ENCODE measurements around the gene RPL27A.
A peak's percentile ranks its signal among the peaks of the same experiment; 100 is the strongest.

The RPL27A gene

DNA sequence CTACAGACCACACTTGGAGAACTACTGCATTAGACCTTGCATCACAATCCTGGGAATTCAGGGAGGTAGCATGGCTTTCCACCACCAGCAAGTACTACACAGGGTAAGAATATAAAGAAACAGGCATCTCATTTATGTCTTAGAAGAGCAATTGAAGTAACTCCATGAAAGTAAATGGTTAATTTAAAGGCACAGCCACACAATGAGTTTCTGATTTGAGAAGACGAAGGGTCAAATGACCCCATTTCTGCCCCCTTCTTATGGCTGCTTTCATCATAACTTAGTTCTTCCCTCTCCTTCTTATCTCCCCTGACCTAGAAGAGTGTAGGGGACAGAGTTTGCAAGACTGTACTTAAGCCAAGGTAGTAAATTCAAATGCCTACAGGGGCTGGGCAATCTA is 6.1 kb upstream of the RPL27A start:
- DNase-seq, result no peak

DNA sequence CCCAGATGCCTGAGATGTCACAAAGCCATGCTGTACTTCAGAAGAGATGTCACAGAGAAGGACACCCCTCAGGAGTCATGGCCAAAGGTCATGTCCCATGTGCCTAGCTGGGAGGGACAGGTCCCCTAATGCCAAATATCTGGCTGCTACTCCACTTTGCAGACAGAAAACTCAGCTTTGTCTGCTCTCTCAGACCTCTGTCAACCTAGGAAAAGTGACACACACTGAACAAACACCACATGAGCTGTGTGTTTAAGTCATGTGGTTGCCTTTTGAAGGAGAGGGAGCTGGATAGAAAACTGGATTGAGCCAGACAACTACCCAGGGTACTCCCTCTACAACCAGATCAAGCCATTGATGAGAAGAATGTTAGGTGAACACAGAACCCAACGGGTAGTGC is 3.6 kb upstream of the RPL27A start:
- no peak for DNase-seq

DNA sequence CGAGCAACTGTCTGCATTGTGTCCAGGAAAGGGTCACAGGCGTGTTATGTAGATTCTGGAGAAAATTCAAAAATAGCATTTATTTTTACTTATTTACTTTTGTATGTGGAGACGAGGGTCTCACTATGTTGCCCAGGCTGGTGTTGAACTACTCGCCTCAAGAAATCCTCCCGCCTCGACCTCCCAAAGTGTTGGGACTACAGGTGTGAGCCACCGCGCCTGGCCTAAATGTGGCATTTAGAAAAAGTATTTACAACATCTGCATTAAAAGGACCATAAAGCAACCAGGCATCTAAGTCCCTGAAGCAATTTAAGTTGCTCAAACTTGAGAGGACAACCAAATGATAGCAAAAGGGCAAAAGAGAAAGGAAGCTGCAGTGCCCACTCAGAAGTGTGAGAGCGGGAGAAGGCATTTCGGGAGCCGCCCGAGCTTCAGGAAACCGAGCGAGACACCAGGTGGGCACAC is 722 bp upstream of the RPL27A start:
- no peak for DNase-seq

DNA sequence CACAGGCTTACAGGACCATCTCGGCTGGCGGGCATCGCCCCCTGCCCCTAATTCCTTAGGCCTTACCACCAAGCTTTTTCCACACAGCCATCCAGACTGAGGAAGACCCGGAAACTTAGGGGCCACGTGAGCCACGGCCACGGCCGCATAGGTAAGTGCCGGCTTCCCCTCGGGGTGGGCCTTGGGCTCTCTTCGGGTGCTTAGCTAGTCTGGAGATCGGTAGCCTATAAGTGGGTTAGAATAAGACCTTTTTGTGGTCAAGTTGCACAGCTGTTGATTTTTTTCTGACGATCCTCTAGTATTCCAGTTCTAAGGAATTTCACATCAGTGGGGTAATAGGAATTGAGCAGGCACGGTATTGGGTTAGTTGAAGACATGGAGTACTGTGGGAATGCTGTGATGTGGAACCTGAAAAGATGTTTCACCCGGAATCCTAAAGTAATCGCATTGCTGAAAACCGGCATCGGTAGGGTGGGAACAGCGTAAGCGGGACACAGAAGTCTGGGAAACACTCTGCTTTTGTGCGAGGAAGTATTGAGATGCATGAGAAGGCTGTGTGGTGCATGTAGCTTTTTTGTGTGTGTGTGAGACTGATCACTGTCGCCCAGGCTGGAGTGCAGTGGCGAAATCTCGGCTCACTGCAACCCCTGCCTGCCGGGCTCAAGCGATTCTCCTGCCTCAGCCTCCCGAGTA is 669 bp downstream of the RPL27A start:
- peak; percentile 15 to 30 (median 22) for DNase-seq

DNA sequence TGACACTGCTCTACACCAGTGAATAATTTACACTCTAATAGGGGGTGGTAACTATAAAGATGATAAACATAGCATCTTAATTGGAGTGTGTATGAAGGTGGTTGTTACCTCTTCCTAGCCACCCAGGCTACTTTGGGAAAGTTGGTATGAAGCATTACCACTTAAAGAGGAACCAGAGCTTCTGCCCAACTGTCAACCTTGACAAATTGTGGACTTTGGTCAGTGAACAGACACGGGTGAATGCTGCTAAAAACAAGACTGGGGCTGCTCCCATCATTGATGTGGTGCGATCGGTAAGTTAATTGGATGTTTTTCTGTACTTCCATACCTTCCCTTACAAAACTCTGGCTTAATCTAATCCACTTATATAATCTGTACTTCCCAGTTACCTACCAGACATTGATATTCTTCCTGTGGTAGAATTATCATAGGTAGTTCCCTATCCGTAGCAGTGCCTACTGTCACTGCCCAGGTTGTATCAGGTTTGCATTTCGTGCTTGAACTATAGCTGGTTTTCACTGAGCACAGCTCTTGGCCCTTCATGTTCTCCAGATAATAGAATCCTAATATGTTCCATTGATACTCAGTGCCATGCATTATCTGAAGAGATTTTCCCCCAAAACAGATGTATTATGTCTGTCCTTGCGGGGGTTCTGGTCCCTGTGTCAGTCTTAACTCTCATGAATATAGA is 2.2 kb downstream of the RPL27A start:
- no peak for DNase-seq

DNA sequence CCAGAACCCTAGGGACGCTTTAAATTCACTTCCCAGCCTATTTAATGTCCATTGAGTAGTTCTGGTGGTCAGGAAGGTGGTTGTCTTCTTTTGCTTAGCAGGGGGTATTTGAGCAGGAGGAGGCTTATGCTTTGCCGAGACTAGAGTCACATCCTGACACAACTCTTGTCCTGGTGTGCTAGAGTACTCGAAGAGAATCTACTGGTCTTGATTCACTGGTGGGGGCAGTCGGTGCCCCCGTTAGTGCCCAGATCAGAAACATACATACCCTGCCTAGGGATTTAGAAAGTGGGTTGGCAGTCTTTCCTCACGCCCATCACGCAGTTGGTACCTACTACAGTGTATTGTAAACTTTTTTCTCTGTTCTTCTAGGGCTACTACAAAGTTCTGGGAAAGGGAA is 2.7 kb downstream of the RPL27A start:
- DNase-seq, result no peak

DNA sequence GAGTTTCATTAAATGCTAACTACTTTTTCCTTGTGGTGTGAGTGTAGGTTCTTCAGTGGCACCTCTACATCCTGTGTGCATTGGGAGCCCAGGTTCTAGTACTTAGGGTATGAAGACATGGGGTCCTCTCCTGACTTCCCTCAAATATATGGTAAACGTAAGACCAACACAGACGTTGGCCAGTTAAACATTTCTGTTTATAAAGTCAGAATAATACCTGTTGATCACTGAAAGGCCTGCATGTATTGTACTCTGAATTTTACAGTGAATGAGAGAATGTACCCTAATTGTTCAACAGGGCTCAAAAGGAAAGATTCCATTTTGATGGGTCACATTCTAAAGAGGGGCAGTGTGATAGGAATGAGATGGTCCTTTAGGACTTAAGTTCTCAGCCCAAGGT is 3.2 kb downstream of the RPL27A start:
- no peak for DNase-seq

DNA sequence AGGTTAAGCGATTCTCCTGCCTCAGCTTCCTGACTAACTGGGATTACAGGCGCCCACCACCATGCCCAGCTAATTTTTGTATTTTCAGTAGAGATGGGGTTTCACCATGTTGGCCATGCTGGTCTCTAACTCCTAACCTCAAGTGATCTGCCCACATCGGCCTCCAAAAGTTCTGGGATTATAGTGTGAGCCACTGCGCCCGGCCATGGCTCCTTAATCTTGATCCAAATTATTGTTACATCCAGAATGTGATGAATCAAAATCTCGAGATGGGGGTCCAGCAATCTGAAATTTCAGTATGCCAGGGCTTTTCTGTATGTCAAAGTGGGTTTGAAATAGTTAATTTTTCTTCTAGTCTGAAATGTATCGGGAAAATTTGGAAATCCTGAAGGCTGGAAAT is 3.7 kb downstream of the RPL27A start:
- DNase-seq, result no peak

DNA sequence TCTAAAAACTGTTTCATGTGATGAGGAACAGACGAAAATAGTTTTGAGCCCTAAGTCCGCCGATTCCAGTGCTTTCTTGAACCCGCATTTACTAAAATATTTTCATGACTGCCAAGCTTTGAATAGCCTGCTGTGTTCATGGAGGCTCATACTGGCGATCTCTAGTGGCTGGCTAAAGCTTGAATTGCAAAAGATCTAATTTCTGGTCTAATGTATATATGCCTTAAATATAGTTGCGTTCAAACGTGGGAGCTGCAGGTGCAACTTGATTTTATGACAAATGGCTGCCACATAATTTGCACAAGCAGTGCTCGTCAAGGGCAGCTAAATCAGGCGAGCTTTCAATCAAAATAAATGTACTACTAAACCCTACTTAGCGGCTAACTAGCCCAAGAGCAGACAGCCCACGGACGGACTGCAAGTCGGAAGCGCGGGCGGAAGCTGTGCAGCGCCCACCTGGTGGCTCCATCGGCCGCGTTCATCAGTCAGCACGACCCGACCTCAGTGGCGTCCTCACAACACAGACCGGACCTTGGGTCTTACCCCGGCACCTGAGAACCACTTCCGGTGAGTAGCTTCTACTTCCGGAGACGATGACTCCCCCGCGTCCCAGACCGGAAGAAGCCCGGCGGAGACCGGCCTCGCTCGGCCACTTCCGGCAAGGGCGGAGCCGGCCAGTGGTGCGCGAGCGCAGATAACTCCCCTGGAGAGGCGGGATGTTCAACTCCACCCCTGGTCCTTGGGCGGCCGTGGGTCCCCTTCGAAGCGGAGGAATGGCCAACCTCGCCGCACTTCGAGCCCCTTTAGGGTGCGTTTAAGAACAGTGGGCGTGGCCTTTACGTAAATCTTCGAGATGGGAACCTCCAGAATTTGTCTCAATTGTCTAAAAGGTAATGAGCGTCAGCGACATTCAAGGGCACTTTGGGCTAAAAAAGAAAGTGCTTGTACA is 6.1 kb downstream of the RPL27A start:
- peak; percentile 96 to 98 (median 98) for DNase-seq

DNA sequence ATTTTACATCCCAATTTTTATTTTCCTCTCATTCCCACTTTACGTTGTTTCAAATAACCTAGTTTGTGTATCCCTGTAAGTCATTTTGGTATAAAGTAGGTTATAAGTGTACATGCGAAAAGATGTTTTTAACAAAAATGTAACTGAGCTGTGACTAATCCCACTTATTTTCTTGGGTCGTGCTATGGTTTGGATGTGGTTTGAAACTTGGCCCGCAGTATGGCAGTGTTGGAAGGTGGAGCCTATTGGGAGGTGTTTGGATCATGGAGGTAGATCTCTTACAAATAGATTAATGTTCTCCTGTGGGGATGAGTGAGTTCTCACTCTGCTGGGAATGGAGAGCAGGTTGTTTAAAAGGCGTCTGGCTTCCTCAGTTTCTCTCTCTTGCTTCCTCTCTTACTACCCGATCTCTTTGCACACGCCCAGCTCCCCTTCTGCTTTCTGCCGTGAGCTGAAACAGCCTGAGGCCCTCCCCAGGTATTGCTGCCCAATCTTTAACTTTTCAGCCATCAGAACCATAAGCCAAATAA is 7.2 kb downstream of the RPL27A start:
- no peak for DNase-seq

DNA sequence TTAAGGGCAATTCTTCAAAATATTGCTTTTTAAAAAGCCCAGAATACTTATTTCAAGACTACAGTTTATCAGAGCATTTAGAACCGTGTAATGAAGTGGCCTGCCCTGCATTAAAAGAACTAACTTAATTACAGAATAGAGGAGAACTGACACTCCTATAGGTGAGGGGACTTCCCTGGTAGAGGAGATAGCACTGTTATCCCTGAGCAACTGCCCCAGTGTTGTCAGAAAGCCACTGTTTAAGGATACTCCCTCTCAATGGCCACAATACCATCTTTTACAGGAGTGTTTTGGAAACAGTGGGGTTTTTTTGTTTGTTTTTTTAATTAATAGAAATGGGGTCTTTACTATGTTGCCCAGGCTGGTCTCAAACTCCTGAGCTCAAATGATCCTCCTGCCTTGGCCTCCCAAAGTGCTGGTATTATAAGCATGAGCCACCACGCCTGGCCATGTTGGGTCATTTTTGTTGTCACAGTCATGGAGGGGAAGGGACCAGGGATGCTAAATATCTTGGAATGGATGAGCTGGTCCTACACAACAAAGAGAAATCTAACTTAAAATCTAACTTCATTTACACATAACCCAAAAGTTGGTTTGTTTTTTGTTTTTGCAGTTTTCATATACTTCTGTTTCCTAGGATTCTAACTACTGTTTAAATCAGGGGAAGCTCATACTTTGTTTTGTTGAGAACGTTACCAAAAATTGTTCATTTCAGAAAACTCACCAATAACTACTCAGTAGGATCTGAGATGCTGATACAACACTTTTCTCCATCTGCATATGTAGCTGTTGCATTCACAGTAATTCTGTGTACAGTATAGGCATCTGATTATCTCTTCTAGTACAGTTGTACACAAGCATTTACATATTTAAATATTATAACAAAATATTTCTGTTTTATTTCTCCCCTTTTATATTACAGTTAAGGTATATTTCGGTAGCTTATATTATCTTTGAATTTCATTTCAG is 8.1 kb downstream of the RPL27A start:
- DNase-seq, result no peak

DNA sequence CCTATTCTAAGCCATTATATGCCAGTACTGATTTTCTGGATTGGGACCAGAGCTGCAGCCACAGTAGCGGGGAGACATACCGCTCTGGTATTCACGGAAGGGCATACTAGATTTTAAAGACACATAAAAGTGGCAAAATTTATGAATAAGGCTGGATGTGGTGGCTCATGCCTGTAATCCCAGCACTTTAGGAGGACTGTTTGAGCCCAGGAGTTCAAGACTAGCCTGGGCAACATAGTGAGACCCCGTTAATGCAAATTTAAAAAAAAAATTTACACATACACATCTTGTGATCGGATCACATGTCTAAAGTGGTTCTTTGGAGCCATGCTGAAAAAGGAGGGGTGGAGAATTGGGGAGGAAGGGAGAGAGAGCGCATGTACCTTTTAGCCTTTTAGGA is 9.0 kb downstream of the RPL27A start:
- no peak for DNase-seq

DNA sequence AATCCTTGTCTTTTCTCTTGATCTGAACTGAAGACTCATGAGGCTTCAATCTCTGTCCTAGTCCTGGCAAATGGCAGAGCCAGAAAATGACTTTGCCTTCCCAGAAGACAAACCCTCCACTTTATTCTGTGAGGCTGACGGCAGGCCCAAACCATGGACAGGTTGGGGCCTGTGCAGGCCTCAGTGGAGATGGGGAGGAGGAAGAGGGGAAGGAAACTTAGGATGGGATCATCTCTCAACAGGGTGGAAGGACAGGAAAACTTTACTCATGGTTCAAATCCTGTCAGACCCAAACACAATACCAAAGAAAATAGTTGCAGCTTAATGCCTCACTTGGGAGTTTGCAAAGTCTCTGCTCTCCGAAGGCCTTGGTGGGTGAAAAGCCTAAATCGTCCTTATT is 9.8 kb downstream of the RPL27A start:
- no peak for DNase-seq

DNA sequence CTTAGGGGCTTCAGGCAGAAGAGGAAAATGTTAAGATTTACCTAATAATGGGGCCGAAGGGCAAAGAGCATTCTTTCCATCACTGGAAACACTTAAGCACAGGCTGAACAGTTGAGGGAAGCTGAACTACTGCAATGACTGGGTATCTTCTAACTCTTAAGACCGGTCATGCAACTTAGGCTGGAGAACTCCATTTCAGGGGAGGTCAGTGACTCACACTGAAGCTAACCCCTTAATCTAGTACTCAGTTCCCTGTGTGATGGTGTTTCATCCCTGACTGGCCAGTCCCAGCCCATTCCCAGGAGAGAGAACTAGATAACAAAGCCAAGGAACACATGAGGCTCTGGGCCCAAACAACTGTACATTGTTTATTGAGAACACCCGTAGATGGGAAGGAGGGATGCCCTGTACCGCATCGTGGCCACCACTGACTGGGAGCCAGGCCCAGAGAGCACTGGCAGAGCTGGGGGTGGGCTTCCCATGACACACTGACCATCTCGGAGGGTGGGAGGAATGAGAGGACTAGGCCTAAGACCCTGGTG is 10.5 kb downstream of the RPL27A start:
- no peak for DNase-seq

DNA sequence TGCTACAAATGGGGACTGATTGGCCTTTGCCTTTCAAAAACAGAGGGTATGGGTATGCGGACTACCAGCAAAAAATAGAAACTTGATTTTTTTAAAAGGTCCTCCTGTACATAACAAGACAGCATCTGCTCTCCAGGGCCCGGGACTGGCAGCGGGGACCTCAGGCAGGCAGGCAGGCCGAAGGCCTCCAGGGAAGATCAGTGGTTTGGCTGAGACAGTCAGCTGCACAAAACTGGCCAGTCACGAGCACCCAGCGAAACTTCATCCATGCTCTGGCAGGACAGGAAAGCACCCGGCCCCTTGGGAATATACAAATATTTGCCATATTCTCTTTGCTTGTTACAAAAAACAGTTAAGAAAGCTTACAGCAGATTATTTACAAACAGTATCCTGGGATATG is 11.0 kb downstream of the RPL27A start:
- DNase-seq, result no peak

DNA sequence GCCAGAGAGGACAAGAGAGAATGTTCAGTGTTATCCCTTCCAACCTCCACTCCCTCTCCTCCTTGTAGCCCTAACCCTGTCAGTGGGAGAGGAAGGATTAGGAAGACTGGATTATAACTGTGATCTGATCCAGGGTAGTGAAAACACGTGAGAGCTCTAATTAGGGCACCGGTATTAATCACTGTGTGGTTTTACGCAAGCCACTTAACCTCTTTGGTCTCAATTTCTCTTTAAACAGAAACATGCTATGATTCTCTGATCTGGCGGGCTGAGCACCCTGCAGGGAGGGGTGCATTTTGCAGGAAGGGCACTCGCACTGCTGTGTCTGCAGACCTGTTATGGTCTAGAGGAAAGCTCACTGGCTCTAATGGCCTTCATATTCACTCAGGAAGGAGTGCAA is 11.5 kb downstream of the RPL27A start:
- DNase-seq, result no peak

DNA sequence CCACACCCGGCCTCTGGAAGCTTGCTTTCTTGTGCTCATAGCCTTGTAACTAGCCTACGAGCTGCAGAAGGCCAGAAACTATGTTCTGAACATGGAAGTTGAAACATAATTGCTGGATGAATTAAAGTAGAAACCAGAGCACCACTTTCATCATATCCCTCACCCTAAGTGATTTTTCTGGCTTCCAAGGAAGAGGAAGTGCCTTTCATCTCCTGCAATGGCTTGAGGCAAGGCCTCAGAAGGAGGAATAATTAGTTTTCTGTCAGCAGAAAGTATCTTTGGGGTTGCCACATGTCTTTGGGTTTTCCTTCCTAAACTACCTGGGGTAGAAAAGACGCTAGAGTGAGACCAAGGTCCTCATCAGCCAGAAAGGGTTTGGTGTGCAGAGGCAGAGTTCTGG is 14.5 kb downstream of the RPL27A start:
- peak; percentile 46 to 70 (median 56) for DNase-seq

DNA sequence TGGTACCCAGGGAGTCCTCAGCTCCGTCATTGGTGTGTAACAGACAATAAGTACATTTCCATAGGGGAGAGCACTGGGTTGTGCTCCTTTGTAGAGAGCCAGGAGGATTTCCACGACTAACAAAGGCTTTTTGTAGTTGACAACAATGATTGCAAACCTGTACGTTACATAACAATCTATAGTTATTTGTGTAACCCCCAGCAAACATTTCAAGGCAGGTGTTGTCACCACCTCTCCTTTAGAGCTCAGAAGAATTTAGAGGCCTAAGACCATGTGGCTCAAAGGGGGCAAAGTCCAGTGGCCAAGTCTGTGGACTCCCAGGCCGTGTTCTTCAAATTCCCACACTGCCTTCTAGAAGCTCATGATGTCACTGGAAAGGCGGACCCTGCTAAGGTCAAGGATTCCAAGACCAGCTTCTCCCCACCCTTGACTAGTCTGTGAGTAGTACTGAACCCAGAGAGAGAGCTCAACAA is 15.8 kb downstream of the RPL27A start:
- no peak for DNase-seq

DNA sequence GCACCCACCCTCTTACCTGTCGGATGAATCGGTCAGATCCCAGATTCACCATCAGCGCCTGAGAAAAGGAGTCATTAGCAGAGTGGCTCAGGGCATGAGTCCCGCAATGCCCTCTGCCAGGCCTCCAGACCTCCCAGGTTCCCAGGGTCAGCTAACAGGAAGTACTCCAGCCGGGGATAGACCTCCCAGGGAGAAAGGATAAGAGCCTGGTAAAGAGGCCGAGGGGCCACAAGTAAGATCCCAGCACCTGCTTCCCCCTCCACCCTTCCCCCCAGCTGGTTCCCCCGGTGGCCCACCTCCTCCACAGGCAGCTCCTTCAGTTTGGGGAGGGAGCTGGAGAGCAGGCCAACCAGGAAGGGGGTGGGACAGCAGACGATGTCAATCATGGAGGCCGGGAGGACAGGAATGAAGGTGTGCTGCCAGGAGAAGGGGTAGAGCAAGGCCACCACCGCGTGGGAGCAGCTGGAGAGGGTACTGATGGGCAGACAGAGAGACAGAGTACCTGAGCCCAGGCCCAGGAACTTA is 16.4 kb downstream of the RPL27A start:
- no peak for DNase-seq

DNA sequence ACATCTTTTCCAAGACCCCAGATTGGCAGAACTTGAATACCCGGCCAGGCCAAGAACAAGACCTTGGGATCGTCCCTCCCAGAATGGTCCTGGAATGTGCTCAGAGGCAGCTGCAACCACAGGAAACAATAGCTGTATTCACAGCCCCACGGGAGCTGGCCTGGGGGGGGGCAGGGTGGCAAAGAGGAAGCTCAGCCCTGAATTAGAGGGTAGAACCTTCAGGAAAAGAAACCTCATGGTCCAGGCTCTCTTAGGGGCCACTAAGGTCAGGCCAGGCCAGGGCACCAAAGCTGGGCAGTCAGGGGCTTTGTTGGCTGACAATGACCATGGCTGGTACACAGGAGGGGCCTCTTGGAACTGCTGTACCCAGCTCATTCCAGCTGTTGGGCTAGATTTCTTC is 17.3 kb downstream of the RPL27A start:
- peak in 3 of 4 experiments; percentile 34 to 66 (median 61) for DNase-seq

Measured in suppressor macrophage (primary cell).